GM23338 (cell line): Measurements from ENCODE around the gene EML4. TPM values are rescaled to one million over a fixed set of nuclear protein-coding genes. Genes with fewer than 3 reads are reported as not detected.

Experiments used
- ATAC-seq: fragments of 200-7000 bp; cut with Tn5 transposase; 3 replicates; pipeline ENCODE4 v1.9.1; 2020
- DNase-seq: peaks from one replicate; pipeline ENCODE4 v3.0.0-alpha.2; 2015; ENCODE audit warnings: low spot score
- H2AFZ ChIP-seq: fragments of 200-600 bp; sonication (generic); 2 replicates; pipeline ENCODE4 v1.8.0; 2016; ENCODE audit warnings: antibody characterized with exemption, mild to moderate bottlenecking, moderate library complexity
- H3F3A ChIP-seq: fragments of 200-600 bp; sonication (generic); replicated peaks from 2 replicates; pipeline ENCODE4 v1.8.0; 2017; ENCODE audit warnings: antibody characterized with exemption, mixed run types, low read depth
- H3K27ac ChIP-seq: fragments of 200-600 bp; sonication (generic); 2 replicates; pipeline ENCODE4 v1.6.1; 2016; ENCODE audit warnings: low read depth
- H3K27me3 ChIP-seq: fragments of 200-600 bp; sonication (generic); 2 replicates; pipeline ENCODE4 v1.8.0; 2016; ENCODE audit warnings: mild to moderate bottlenecking, mixed run types, moderate library complexity; ENCODE audit not compliant: insufficient read depth
- H3K36me3 ChIP-seq: fragments of 200-600 bp; sonication (generic); 2 replicates; pipeline ENCODE4 v1.8.0; 2016; ENCODE audit warnings: mild to moderate bottlenecking; ENCODE audit not compliant: insufficient read depth
- H3K4me1 ChIP-seq: fragments of 200-600 bp; sonication (generic); 2 replicates; pipeline ENCODE4 v1.8.0; 2016; ENCODE audit warnings: mild to moderate bottlenecking, moderate library complexity; ENCODE audit not compliant: insufficient read depth
- H3K4me2 ChIP-seq: fragments of 200-600 bp; sonication (generic); 2 replicates; pipeline ENCODE4 v1.7.1; 2017; ENCODE audit warnings: mixed run types
- H3K4me3 ChIP-seq: fragments of 200-600 bp; sonication (generic); 2 replicates; pipeline ENCODE4 v1.6.1; 2016; ENCODE audit warnings: mixed run types
- H3K79me2 ChIP-seq: fragments of 200-600 bp; sonication (generic); replicated peaks from 2 replicates; pipeline ENCODE4 v1.8.0; 2017; ENCODE audit warnings: mild to moderate bottlenecking; ENCODE audit not compliant: insufficient read depth
- H3K9me2 ChIP-seq: fragments of 200-600 bp; sonication (generic); 2 replicates; pipeline ENCODE4 v1.8.0; 2017; ENCODE audit not compliant: insufficient read depth
- H4K20me1 ChIP-seq: fragments of 200-600 bp; sonication (generic); replicated peaks from 2 replicates; pipeline ENCODE4 v1.8.0; 2017; ENCODE audit warnings: mild to moderate bottlenecking; ENCODE audit not compliant: insufficient read depth
- H3K27ac Mint-ChIP-seq: 2 replicates; pipeline ENCODE4 v1.8.0; 2020; ENCODE audit warnings: inconsistent platforms, mild to moderate bottlenecking, moderate library complexity, mixed read lengths
- H3K27me3 Mint-ChIP-seq: 3 replicates; pipeline ENCODE4 v1.8.0; 2022; ENCODE audit warnings: low read depth, mild to moderate bottlenecking, moderate library complexity, mixed read lengths, inconsistent platforms; ENCODE audit not compliant: insufficient read depth, poor library complexity
- H3K36me3 Mint-ChIP-seq: 3 replicates; pipeline ENCODE4 v1.8.0; 2021; ENCODE audit warnings: low read depth, mild to moderate bottlenecking, inconsistent platforms, moderate library complexity, mixed read lengths
- H3K4me1 Mint-ChIP-seq: 3 replicates; pipeline ENCODE4 v1.8.0; 2020; ENCODE audit warnings: mild to moderate bottlenecking, inconsistent platforms, mixed read lengths
- H3K4me3 Mint-ChIP-seq: 3 replicates; pipeline ENCODE4 v1.8.0; 2021; ENCODE audit warnings: moderate library complexity, mild to moderate bottlenecking, inconsistent platforms, mixed read lengths
- H3K9me3 Mint-ChIP-seq: 3 replicates; pipeline ENCODE4 v1.8.0; 2020; ENCODE audit warnings: moderate library complexity, mild to moderate bottlenecking, inconsistent platforms, mixed read lengths
- CREB1 ChIP-seq: fragments of 250-450 bp; sonication (Bioruptor Pico); IDR thresholded peaks from 2 replicates; pipeline ENCODE4 v1.5.0; 2020; ENCODE audit warnings: low read depth, mild to moderate bottlenecking, moderate library complexity
- EZH2 ChIP-seq: fragments of 200-600 bp; sonication (generic); IDR thresholded peaks from one replicate; pipeline ENCODE4 v1.8.0; 2017; ENCODE audit warnings: antibody characterized with exemption, mild to moderate bottlenecking, low read depth; ENCODE audit not compliant: unreplicated experiment
- EZH2phosphoT487 ChIP-seq: fragments of 200-600 bp; sonication (generic); IDR thresholded peaks from one replicate; pipeline ENCODE4 v1.8.1; 2018; ENCODE audit warnings: antibody characterized with exemption; ENCODE audit not compliant: unreplicated experiment
- JUNB ChIP-seq: IDR thresholded peaks from one replicate; pipeline ENCODE4 v1.6.1; 2016; ENCODE audit warnings: antibody characterized with exemption; ENCODE audit not compliant: unreplicated experiment
- NANOG ChIP-seq: IDR thresholded peaks from 2 replicates; pipeline ENCODE4 v1.6.1; 2016; ENCODE audit warnings: antibody characterized with exemption, borderline replicate concordance
- POLR2AphosphoS5 ChIP-seq: IDR thresholded peaks from 2 replicates; pipeline ENCODE4 v1.6.1; 2016; ENCODE audit warnings: antibody characterized with exemption, low read depth
- REST ChIP-seq: IDR thresholded peaks from one replicate; pipeline ENCODE4 v1.6.1; 2018; ENCODE audit warnings: antibody characterized with exemption; ENCODE audit not compliant: unreplicated experiment
- STAT1 ChIP-seq: IDR thresholded peaks from one replicate; pipeline ENCODE4 v1.6.1; 2016; ENCODE audit warnings: antibody characterized with exemption; ENCODE audit not compliant: unreplicated experiment
- ZNF114 ChIP-seq: fragments of 250-450 bp; sonication (Bioruptor Pico); IDR thresholded peaks from 2 replicates; pipeline ENCODE4 v1.5.0; 2020; ENCODE audit warnings: mild to moderate bottlenecking, moderate library complexity
- ZNF331 ChIP-seq: fragments of 250-450 bp; sonication (Bioruptor Pico); IDR thresholded peaks from 2 replicates; pipeline ENCODE4 v1.5.0; 2020; ENCODE audit warnings: low read depth, mild to moderate bottlenecking, moderate library complexity
- polyA plus RNA-seq: library from polyadenylated mRNA; unstranded; fragments of >200 nt; fragmentation: Nextera tagmentation; extraction: Ambion mirVana; gene quantifications from 2 replicates; pipeline ENCODE4 v1.2.1, GENCODE V29; 2016
- total RNA-seq: library from RNA; depleted of rRNA; stranded (reverse); fragments of >200 nt; shearing (Covaris generic); gene quantifications from 2 replicates; pipeline ENCODE4 v1.2.3, GENCODE V29; 2014
- TF ChIP-seq, protein P1 (sequence below): fragments of 250-450 bp; sonication (Bioruptor Pico); IDR thresholded peaks from 2 replicates; pipeline ENCODE4 v1.5.0; 2020; ENCODE audit warnings: mild to moderate bottlenecking, moderate library complexity
- TF ChIP-seq, protein P2 (sequence below), 2 experiments: fragments of 200-600 bp in 1 of 2; sonication (generic) in 1 of 2; conservative IDR thresholded peaks; 2 replicates each; pipeline versions ENCODE4 v1.5.1 to v1.6.1; 2016 to 2017; ENCODE audit warnings: antibody characterized with exemption in 2 of 2, low read depth in 2 of 2, mild to moderate bottlenecking in 2 of 2, moderate library complexity in 1 of 2
- TF ChIP-seq, protein P3 (sequence below): IDR thresholded peaks from 2 replicates; pipeline ENCODE4 v1.6.1; 2016; ENCODE audit warnings: antibody characterized with exemption

Gene EML4
- total and polyA plus RNA-seq, 2 experiments from 2014 or later: 65.3 to 115 TPM

DNA sequence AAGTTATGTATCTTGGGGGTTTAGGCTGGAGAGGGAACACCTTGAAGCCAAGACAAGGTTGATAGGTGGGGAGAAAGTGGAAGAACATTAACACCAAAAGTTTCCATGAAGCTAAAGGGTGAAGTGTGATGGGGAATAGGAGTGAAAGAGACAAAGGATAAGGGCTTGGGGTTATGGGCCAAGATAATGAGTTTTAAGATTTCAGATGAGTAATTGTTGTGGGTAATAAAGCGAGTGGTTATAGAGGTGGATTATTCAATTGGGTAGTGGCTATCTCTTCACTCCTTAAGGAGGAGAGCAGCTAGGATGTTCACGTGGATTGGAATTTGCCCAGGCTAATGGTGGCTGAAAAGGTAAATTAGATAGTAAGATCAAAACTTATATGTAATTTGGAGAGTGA lies 29.8 kb downstream of the EML4 start:
- H3K9me2 ChIP-seq: no peaks in the 10 kb centered on the region; the same call in 1 of the 2 replicates
- no peaks in the 10 kb centered on the region for H3K9me3 Mint-ChIP-seq
- H3F3A ChIP-seq: no peaks in the 10 kb centered on the region
- peaks cover 12% of the 10 kb centered on the region for H3K4me1 Mint-ChIP-seq
- DNase-seq (no peak), ATAC-seq (no peak)
- H3K27me3 ChIP-seq: no peaks in the 10 kb centered on the region
- no peak overlapping the region for H3K4me2 ChIP-seq
- H3K27ac ChIP-seq: no peak overlapping the region
- H3K79me2 ChIP-seq: peaks cover 95% of the 10 kb centered on the region
- no peak for TF ChIP-seq CREB1 (CRISPR knock-in tag)
- no peak for TF ChIP-seq EZH2
- TF ChIP-seq EZH2phosphoT487: no peak
- TF ChIP-seq POLR2AphosphoS5: no peak
- TF ChIP-seq JUNB: no peak
- TF ChIP-seq, protein P1, sequence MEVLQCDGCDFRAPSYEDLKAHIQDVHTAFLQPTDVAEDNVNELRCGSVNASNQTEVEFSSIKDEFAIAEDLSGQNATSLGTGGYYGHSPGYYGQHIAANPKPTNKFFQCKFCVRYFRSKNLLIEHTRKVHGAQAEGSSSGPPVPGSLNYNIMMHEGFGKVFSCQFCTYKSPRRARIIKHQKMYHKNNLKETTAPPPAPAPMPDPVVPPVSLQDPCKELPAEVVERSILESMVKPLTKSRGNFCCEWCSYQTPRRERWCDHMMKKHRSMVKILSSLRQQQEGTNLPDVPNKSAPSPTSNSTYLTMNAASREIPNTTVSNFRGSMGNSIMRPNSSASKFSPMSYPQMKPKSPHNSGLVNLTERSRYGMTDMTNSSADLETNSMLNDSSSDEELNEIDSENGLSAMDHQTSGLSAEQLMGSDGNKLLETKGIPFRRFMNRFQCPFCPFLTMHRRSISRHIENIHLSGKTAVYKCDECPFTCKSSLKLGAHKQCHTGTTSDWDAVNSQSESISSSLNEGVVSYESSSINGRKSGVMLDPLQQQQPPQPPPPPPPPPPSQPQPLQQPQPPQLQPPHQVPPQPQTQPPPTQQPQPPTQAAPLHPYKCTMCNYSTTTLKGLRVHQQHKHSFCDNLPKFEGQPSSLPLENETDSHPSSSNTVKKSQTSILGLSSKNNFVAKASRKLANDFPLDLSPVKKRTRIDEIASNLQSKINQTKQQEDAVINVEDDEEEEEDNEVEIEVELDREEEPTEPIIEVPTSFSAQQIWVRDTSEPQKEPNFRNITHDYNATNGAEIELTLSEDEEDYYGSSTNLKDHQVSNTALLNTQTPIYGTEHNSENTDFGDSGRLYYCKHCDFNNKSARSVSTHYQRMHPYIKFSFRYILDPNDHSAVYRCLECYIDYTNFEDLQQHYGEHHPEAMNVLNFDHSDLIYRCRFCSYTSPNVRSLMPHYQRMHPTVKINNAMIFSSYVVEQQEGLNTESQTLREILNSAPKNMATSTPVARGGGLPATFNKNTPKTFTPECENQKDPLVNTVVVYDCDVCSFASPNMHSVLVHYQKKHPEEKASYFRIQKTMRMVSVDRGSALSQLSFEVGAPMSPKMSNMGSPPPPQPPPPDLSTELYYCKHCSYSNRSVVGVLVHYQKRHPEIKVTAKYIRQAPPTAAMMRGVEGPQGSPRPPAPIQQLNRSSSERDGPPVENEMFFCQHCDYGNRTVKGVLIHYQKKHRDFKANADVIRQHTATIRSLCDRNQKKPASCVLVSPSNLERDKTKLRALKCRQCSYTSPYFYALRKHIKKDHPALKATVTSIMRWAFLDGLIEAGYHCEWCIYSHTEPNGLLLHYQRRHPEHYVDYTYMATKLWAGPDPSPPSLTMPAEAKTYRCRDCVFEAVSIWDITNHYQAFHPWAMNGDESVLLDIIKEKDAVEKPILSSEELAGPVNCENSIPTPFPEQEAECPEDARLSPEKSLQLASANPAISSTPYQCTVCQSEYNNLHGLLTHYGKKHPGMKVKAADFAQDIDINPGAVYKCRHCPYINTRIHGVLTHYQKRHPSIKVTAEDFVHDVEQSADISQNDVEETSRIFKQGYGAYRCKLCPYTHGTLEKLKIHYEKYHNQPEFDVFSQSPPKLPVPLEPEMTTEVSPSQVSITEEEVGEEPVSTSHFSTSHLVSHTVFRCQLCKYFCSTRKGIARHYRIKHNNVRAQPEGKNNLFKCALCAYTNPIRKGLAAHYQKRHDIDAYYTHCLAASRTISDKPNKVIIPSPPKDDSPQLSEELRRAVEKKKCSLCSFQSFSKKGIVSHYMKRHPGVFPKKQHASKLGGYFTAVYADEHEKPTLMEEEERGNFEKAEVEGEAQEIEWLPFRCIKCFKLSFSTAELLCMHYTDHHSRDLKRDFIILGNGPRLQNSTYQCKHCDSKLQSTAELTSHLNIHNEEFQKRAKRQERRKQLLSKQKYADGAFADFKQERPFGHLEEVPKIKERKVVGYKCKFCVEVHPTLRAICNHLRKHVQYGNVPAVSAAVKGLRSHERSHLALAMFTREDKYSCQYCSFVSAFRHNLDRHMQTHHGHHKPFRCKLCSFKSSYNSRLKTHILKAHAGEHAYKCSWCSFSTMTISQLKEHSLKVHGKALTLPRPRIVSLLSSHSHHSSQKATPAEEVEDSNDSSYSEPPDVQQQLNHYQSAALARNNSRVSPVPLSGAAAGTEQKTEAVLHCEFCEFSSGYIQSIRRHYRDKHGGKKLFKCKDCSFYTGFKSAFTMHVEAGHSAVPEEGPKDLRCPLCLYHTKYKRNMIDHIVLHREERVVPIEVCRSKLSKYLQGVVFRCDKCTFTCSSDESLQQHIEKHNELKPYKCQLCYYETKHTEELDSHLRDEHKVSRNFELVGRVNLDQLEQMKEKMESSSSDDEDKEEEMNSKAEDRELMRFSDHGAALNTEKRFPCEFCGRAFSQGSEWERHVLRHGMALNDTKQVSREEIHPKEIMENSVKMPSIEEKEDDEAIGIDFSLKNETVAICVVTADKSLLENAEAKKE (CRISPR knock-in tag): no peak
- TF ChIP-seq, protein P2, sequence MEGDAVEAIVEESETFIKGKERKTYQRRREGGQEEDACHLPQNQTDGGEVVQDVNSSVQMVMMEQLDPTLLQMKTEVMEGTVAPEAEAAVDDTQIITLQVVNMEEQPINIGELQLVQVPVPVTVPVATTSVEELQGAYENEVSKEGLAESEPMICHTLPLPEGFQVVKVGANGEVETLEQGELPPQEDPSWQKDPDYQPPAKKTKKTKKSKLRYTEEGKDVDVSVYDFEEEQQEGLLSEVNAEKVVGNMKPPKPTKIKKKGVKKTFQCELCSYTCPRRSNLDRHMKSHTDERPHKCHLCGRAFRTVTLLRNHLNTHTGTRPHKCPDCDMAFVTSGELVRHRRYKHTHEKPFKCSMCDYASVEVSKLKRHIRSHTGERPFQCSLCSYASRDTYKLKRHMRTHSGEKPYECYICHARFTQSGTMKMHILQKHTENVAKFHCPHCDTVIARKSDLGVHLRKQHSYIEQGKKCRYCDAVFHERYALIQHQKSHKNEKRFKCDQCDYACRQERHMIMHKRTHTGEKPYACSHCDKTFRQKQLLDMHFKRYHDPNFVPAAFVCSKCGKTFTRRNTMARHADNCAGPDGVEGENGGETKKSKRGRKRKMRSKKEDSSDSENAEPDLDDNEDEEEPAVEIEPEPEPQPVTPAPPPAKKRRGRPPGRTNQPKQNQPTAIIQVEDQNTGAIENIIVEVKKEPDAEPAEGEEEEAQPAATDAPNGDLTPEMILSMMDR (conservative IDR thresholded peaks at IDR 0.05; ENCODE audit: low read depth in 2 of 2): no peak
- no peak for TF ChIP-seq ZNF114 (CRISPR knock-in tag)
- TF ChIP-seq STAT1: no peak
- TF ChIP-seq NANOG: no peak
- no peak for TF ChIP-seq ZNF331 (CRISPR knock-in tag)
- no peak for TF ChIP-seq REST
- TF ChIP-seq, protein P3, sequence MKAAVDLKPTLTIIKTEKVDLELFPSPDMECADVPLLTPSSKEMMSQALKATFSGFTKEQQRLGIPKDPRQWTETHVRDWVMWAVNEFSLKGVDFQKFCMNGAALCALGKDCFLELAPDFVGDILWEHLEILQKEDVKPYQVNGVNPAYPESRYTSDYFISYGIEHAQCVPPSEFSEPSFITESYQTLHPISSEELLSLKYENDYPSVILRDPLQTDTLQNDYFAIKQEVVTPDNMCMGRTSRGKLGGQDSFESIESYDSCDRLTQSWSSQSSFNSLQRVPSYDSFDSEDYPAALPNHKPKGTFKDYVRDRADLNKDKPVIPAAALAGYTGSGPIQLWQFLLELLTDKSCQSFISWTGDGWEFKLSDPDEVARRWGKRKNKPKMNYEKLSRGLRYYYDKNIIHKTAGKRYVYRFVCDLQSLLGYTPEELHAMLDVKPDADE: no peak
- H3K36me3 ChIP-seq: no peaks in the 10 kb centered on the region
- H3K27ac Mint-ChIP-seq: no peak overlapping the region
- H3K36me3 Mint-ChIP-seq: peaks cover 6% of the 10 kb centered on the region; the same call in 2 of the 3 replicates
- peaks cover 8% of the 10 kb centered on the region; the same call in 1 of the 2 replicates for H3K4me1 ChIP-seq
- H4K20me1 ChIP-seq: peaks cover 29% of the 10 kb centered on the region
- H3K4me3 Mint-ChIP-seq: no peak overlapping the region
- no peak overlapping the region for H3K4me3 ChIP-seq
- no peak overlapping the region for H2AFZ ChIP-seq
- no peaks in the 10 kb centered on the region for H3K27me3 Mint-ChIP-seq
